Chondrocyte (in vitro differentiated cells): ENCODE measurements around the gene LRBA. TPM values are rescaled to one million over a fixed set of nuclear protein-coding genes. Genes with fewer than 3 reads are reported as not detected.

ENCODE experiments used
- DNase-seq: peaks from one replicate; pipeline ENCODE4 v3.0.0; 2021; ENCODE audit warnings: mixed read lengths, low spot score
- H3K27ac Mint-ChIP-seq: one replicate; pipeline ENCODE4 v1.8.0; 2021; ENCODE audit warnings: mild to moderate bottlenecking, moderate library complexity, mixed read lengths; ENCODE audit not compliant: unreplicated experiment
- H3K27me3 Mint-ChIP-seq: 2 replicates; pipeline ENCODE4 v1.8.0; 2021; ENCODE audit warnings: low read depth, mixed read lengths
- H3K36me3 Mint-ChIP-seq: 2 replicates; pipeline ENCODE4 v1.8.0; 2021; ENCODE audit warnings: low read depth, mixed read lengths
- H3K4me1 Mint-ChIP-seq: 2 replicates; pipeline ENCODE4 v1.8.0; 2021; ENCODE audit warnings: low read depth, mild to moderate bottlenecking, mixed read lengths
- H3K4me3 Mint-ChIP-seq: one replicate; pipeline ENCODE4 v1.8.0; 2021; ENCODE audit warnings: mild to moderate bottlenecking, moderate library complexity, mixed read lengths; ENCODE audit not compliant: unreplicated experiment
- H3K9me3 Mint-ChIP-seq: 2 replicates; pipeline ENCODE4 v1.8.0; 2021; ENCODE audit warnings: low read depth, mixed read lengths
- CTCF ChIP-seq: fragments of 200-600 bp; sonication (generic); IDR thresholded peaks from 2 replicates; pipeline ENCODE4 v1.5.0; 2021; ENCODE audit warnings: antibody characterized with exemption, mild to moderate bottlenecking, moderate library complexity
- total RNA-seq: library from RNA; stranded (reverse); gene quantifications from 3 replicates; pipeline ENCODE4 v1.2.1, GENCODE V29; 2021

The LRBA gene
- total RNA-seq, 1 donor from 2014 or later = 19.7 TPM

DNA sequence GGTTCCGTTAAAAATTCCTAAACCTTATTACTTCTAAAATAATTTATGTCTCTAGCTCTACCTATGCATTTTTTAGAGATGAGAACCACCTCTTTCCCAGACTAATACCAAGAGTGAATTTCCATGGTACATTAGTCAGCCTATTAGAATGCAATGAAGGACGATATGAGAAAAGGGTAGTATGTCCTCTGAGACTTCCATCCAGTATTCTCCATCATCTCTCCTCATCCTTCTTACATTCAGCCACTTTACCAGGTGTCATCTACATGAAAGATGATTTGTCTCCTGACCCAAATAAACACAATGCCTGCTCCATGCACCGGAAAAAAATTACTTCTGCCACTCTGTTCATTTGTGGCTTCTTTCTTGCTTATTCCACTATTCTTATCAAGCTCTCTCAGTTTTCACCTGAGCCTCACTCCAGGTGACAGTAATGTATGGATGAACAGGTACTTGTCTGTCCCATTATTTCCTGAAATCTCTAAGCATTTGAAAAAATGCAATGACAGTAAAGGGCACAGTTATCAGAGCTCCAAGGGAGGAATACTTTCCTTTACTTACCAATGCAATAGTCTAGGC lies 335.2 kb downstream of the LRBA start:
- Mint-ChIP-seq H3K4me3 (no peak overlapping the region), H3K4me1 (peaks cover 16% of the 10 kb centered on the region), H3K27ac (no peak overlapping the region), H3K9me3 (no peaks in the 10 kb centered on the region), H3K27me3 (no peaks in the 10 kb centered on the region), H3K36me3 (no peaks in the 10 kb centered on the region)
- no peak for TF ChIP-seq CTCF
- no peak for DNase-seq

DNA sequence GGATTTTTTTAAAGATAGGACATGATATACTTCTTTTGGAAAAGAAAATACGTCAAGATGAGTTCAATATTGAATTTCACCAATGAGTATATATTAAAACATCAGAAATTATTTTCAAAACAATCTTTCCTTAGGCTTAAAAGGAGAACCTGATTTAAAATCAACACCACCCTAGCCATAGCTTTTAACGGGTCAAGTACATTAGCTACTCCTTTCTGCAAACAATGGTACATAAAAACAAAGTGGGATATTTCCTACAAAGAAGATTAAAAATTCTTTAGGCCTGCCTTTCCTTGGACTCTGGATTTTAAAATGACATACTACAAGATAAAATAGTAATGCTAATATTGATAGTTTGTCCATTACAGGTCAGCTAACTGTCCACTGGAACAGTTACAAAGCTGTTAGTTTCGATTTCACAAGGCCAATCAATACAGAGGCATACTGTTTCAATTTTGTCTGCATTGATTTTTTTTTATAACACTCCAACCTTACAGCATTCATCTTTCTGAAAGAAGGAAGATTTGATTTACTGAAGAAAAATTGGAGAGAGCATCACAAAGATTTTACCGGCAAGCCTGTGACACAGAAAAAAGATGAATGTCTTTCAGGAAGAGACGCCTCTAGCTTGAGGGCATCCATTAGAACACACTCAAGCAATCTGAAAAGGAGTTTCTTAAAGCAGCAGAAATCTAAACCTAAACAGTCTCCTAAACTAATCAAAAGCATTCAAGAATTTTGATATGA lies 335.9 kb downstream of the LRBA start:
- Mint-ChIP-seq H3K4me3 (peak overlapping the region; percentile 44), H3K27me3 (no peaks in the 10 kb centered on the region), H3K9me3 (no peaks in the 10 kb centered on the region), H3K4me1 (peaks cover 16% of the 10 kb centered on the region), H3K36me3 (no peaks in the 10 kb centered on the region), H3K27ac (no peak overlapping the region)
- no peak for TF ChIP-seq CTCF
- DNase-seq = no peak

DNA sequence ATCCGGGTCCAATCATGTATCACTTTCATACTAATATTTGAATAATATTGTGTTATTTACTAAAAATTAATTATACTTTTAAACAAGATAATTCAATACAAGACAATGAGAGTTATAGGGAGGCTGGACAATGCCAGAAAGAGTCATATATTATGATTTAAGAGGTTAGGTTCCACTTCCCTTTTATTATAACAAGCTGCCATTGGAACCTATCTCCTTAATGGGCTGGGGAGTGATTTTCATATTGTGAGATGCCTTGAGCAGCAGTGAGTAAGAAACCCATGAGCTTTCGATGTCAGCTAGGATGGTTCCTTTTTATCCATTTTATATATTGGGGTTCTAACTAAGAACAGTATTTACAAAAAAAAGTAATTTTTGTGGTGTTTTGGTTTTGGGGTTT lies 341.3 kb downstream of the LRBA start:
- no peak for TF ChIP-seq CTCF
- Mint-ChIP-seq H3K36me3 (no peaks in the 10 kb centered on the region), H3K27ac (no peak overlapping the region), H3K4me3 (no peak overlapping the region), H3K4me1 (peaks cover 3% of the 10 kb centered on the region), H3K9me3 (no peaks in the 10 kb centered on the region), H3K27me3 (no peaks in the 10 kb centered on the region)
- no peak for DNase-seq

GRCh38 chr4:150668824-150669223 lies 346.3 kb downstream of the LRBA start:
- peak; percentile 23 for TF ChIP-seq CTCF
- no peaks in the 10 kb centered on the region for H3K27me3 Mint-ChIP-seq
- H3K4me1 Mint-ChIP-seq = no peaks in the 10 kb centered on the region
- H3K9me3 Mint-ChIP-seq = no peaks in the 10 kb centered on the region
- H3K36me3 Mint-ChIP-seq = peaks cover 2% of the 10 kb centered on the region
- no peak for DNase-seq
- no peak overlapping the region for H3K27ac Mint-ChIP-seq
- H3K4me3 Mint-ChIP-seq = no peak overlapping the region

- Mint-ChIP-seq H3K27ac (no peak overlapping the region), H3K4me3 (no peak overlapping the region), H3K36me3 (peaks cover 2% of the 10 kb centered on the region), H3K9me3 (no peaks in the 10 kb centered on the region), H3K4me1 (no peaks in the 10 kb centered on the region), H3K27me3 (no peaks in the 10 kb centered on the region)
- DNase-seq = no peak
- no peak for TF ChIP-seq CTCF
Measured at GRCh38 chr4:150664935-150665334, 350.1 kb downstream of the LRBA start.
